BLaER1 treated with 17β-estradiol and CSF1 and Interleukin-3, amounts not matched to agents 10 nM and 100 nM (cell line): ENCODE measurements around the gene TEX13D.

ENCODE experiments used
- H3K27ac ChIP-seq, 11 experiments: shearing (Covaris generic); formaldehyde crosslinking; 2 replicates each; pipeline ENCODE4 v1.8.1; 2022
- H3K27me3 ChIP-seq, 11 experiments: shearing (Covaris generic); formaldehyde crosslinking; 2 replicates each; pipeline ENCODE4 v1.8.1; 2022
- H3K36me3 ChIP-seq, 11 experiments: shearing (Covaris generic); formaldehyde crosslinking; 2 replicates each; pipeline ENCODE4 v1.8.1; 2022
- H3K4me1 ChIP-seq, 10 experiments: shearing (Covaris generic); formaldehyde crosslinking; 2 replicates each; pipeline ENCODE4 v1.8.1; 2022
- H3K4me2 ChIP-seq, 11 experiments: shearing (Covaris generic); formaldehyde crosslinking; 2 replicates each; pipeline ENCODE4 v1.8.1; 2022
- H3K4me3 ChIP-seq, 10 experiments: shearing (Covaris generic); formaldehyde crosslinking; 2 replicates each; pipeline ENCODE4 v1.8.1; 2022
- H3K9ac ChIP-seq, 11 experiments: shearing (Covaris generic); formaldehyde crosslinking; 2 replicates each; pipeline ENCODE4 v1.8.1; 2022
- H3K9me3 ChIP-seq, 11 experiments: shearing (Covaris generic); formaldehyde crosslinking; replicated peaks in 1 of 11; 2 replicates each; pipeline ENCODE4 v1.8.1; 2022
- H4K20me1 ChIP-seq, 11 experiments: shearing (Covaris generic); formaldehyde crosslinking; 2 replicates each; pipeline ENCODE4 v1.8.1; 2022
- Cebpa-rat ChIP-seq, 11 experiments: shearing (Covaris generic); IDR thresholded peaks; 2 replicates each; pipeline ENCODE4 v1.8.1; 2022

TEX13D gene

GRCh38 chrX:124362761-124363160, 30.3 kb downstream of the TEX13D start:
- Histone ChIP-seq H3K36me3 (no peaks in the 10 kb centered on the region), H3K27me3 (peaks cover 40 to 98% (median 81%) of the 10 kb centered on the region in 11 experiments), H3K9ac (no peak overlapping the region)

GRCh38 chrX:124369722-124370121, 37.3 kb downstream of the TEX13D start:
- Histone ChIP-seq H3K27ac (no peak overlapping the region), H3K4me1 (no peaks in the 10 kb centered on the region), H3K9me3 (no peaks in the 10 kb centered on the region), H3K4me2 (no peak overlapping the region), H3K27me3 (peaks cover 57 to 99% (median 90%) of the 10 kb centered on the region in 11 experiments), H4K20me1 (no peaks in the 10 kb centered on the region), H3K9ac (no peak overlapping the region), H3K36me3 (no peaks in the 10 kb centered on the region), H3K4me3 (no peak overlapping the region)
- no peak for TF ChIP-seq Cebpa-rat (IDR thresholded peaks at IDR 0.05)

More at GRCh38 chrX:124362761-124363160, 30.3 kb downstream of the TEX13D start:
- Histone ChIP-seq H3K27ac (no peak overlapping the region), H3K4me3 (no peak overlapping the region), H3K4me2 (no peak overlapping the region), H3K9me3 (no peaks in the 10 kb centered on the region), H4K20me1 (no peaks in the 10 kb centered on the region), H3K4me1 (peaks cover 0 to 8% (median 0%) of the 10 kb centered on the region in 10 experiments; a peak in 3 of 20 replicates)
- TF ChIP-seq Cebpa-rat (IDR thresholded peaks at IDR 0.05), result no peak

GRCh38 chrX:124373348-124373747, 40.9 kb downstream of the TEX13D start:
- no peaks in the 10 kb centered on the region; a peak in 1 of 22 replicates for H4K20me1 ChIP-seq
- H3K4me1 ChIP-seq, result no peaks in the 10 kb centered on the region; a peak in 1 of 20 replicates
- H3K36me3 ChIP-seq, result no peaks in the 10 kb centered on the region
- TF ChIP-seq Cebpa-rat (IDR thresholded peaks at IDR 0.05), result no peak
- H3K9me3 ChIP-seq, result no peaks in the 10 kb centered on the region
- H3K4me3 ChIP-seq, result no peak overlapping the region
- no peak overlapping the region for H3K9ac ChIP-seq
- no peak overlapping the region for H3K4me2 ChIP-seq
- H3K27ac ChIP-seq, result no peak overlapping the region
- peaks cover 70 to 98% (median 90%) of the 10 kb centered on the region in 11 experiments for H3K27me3 ChIP-seq

GRCh38 chrX:124378643-124379042, 46.2 kb downstream of the TEX13D start:
- H3K27me3 ChIP-seq, result peaks cover 73 to 100% (median 94%) of the 10 kb centered on the region in 11 experiments
- no peaks in the 10 kb centered on the region; a peak in 1 of 20 replicates for H3K4me1 ChIP-seq
- H3K9me3 ChIP-seq, result no peaks in the 10 kb centered on the region
- H3K36me3 ChIP-seq, result no peaks in the 10 kb centered on the region
- TF ChIP-seq Cebpa-rat (IDR thresholded peaks at IDR 0.05), result no peak
- H3K27ac ChIP-seq, result no peak overlapping the region
- no peak overlapping the region for H3K4me3 ChIP-seq
- peaks cover 0 to 4% (median 0%) of the 10 kb centered on the region in 11 experiments; a peak in 2 of 22 replicates for H4K20me1 ChIP-seq
- no peak overlapping the region for H3K4me2 ChIP-seq
- H3K9ac ChIP-seq, result no peak overlapping the region

- Histone ChIP-seq H3K9me3 (no peaks in the 10 kb centered on the region), H3K27ac (no peak overlapping the region), H3K27me3 (peaks cover 79 to 100% (median 98%) of the 10 kb centered on the region in 11 experiments), H4K20me1 (peaks cover 0 to 4% (median 0%) of the 10 kb centered on the region in 11 experiments; a peak in 2 of 22 replicates), H3K4me1 (no peaks in the 10 kb centered on the region; a peak in 1 of 20 replicates), H3K9ac (no peak overlapping the region), H3K4me3 (no peak overlapping the region), H3K4me2 (no peak overlapping the region), H3K36me3 (no peaks in the 10 kb centered on the region)
- TF ChIP-seq Cebpa-rat (IDR thresholded peaks at IDR 0.05), result no peak
Measured at GRCh38 chrX:124383354-124383753, 50.9 kb downstream of the TEX13D start.

GRCh38 chrX:124386401-124386800, 53.9 kb downstream of the TEX13D start:
- H3K4me1 ChIP-seq, result no peaks in the 10 kb centered on the region
- no peaks in the 10 kb centered on the region for H3K36me3 ChIP-seq
- no peak overlapping the region for H3K9ac ChIP-seq
- H3K4me3 ChIP-seq, result no peak overlapping the region
- no peaks in the 10 kb centered on the region; a peak in 1 of 22 replicates for H4K20me1 ChIP-seq
- H3K9me3 ChIP-seq, result no peaks in the 10 kb centered on the region
- peaks cover 74 to 97% (median 95%) of the 10 kb centered on the region in 11 experiments for H3K27me3 ChIP-seq
- no peak for TF ChIP-seq Cebpa-rat (IDR thresholded peaks at IDR 0.05)
- H3K4me2 ChIP-seq, result no peak overlapping the region
- no peak overlapping the region for H3K27ac ChIP-seq
